ENCODE measurements around the gene IGFLR1.

Gene IGFLR1

GRCh38 chr19:35742121-35742724, at the start of gene IGFLR1:
IGFLR1 (minus strand) TSS chr19:35742452; CDS start chr19:35741180, 1,272 bp downstream.
- DNase-seq, result peak; percentile 74

GRCh38 chr19:35791814-35792279, 49.6 kb upstream of the IGFLR1 start:
- DNase-seq, result no peak

GRCh38 chr19:35790981-35791813, 48.9 kb upstream of the IGFLR1 start:
- DNase-seq, result peak; percentile 18

- DNase-seq, result no peak
These were observed 48.0 kb upstream of the IGFLR1 start for GRCh38 chr19:35789978-35790944.

- no peak for DNase-seq
These were observed 47.1 kb upstream of the IGFLR1 start for GRCh38 chr19:35789195-35789977.

GRCh38 chr19:35788205-35788960, 46.1 kb upstream of the IGFLR1 start:
- no peak for DNase-seq

GRCh38 chr19:35787227-35787799, 45.1 kb upstream of the IGFLR1 start:
- DNase-seq, result no peak

- no peak for DNase-seq
These were observed 44.3 kb upstream of the IGFLR1 start for GRCh38 chr19:35786299-35787160.

- DNase-seq, result no peak
These were observed 43.0 kb upstream of the IGFLR1 start for GRCh38 chr19:35785339-35785627.

- DNase-seq, result no peak
These were observed 42.5 kb upstream of the IGFLR1 start for GRCh38 chr19:35784503-35785338.

- no peak for DNase-seq
These were observed 41.5 kb upstream of the IGFLR1 start for GRCh38 chr19:35783469-35784434.

- DNase-seq, result no peak
These were observed 40.3 kb upstream of the IGFLR1 start for GRCh38 chr19:35782589-35782988.

GRCh38 chr19:35781650-35782049, 39.4 kb upstream of the IGFLR1 start:
- no peak for DNase-seq

GRCh38 chr19:35780717-35781116, 38.5 kb upstream of the IGFLR1 start:
- no peak for DNase-seq

- no peak for DNase-seq
These were observed 37.8 kb upstream of the IGFLR1 start for GRCh38 chr19:35780058-35780457.

GRCh38 chr19:35779033-35779432, 36.8 kb upstream of the IGFLR1 start:
- DNase-seq, result no peak

GRCh38 chr19:35777961-35778360, 35.7 kb upstream of the IGFLR1 start:
- DNase-seq, result no peak
